ENCODE results near the gene CLCNKB. TPM values are rescaled to one million over a fixed set of nuclear protein-coding genes. Genes with fewer than 3 reads are reported as not detected.

The CLCNKB gene
- total and polyA plus RNA-seq, 2 of the 13 experiments (the other 11 are each of a cell fraction or from before 2014, with no cell fraction given), result 0.04 TPM; not detected in 1

DNA sequence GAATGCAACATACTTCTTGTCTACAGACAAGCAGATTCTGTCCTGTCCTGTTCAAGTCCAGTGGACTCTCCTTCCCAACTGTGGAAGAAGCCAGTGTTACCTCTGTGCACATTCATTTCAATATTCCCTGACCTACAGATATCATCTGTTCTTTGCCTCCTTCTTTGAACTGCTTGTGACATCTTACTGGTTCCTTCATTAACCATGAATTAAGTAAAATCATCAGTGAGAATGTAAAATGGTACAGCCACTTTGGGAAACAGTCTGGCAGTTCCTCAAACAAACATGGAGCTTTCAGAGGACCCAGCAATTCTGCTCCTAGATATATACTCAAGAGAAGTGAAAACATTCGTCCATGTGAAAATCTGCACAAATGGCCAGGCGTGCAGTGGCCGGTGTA, 32.7 kb upstream of the CLCNKB start (continued):
- TF ChIP-seq, protein P1, sequence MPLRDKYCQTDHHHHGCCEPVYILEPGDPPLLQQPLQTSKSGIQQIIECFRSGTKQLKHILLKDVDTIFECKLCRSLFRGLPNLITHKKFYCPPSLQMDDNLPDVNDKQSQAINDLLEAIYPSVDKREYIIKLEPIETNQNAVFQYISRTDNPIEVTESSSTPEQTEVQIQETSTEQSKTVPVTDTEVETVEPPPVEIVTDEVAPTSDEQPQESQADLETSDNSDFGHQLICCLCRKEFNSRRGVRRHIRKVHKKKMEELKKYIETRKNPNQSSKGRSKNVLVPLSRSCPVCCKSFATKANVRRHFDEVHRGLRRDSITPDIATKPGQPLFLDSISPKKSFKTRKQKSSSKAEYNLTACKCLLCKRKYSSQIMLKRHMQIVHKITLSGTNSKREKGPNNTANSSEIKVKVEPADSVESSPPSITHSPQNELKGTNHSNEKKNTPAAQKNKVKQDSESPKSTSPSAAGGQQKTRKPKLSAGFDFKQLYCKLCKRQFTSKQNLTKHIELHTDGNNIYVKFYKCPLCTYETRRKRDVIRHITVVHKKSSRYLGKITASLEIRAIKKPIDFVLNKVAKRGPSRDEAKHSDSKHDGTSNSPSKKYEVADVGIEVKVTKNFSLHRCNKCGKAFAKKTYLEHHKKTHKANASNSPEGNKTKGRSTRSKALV (CRISPR knock-in tag; IDR thresholded peaks at IDR 0.05), result no peak
- TF ChIP-seq ZNF891 (CRISPR knock-in tag; IDR thresholded peaks at IDR 0.05), result no peak

DNA sequence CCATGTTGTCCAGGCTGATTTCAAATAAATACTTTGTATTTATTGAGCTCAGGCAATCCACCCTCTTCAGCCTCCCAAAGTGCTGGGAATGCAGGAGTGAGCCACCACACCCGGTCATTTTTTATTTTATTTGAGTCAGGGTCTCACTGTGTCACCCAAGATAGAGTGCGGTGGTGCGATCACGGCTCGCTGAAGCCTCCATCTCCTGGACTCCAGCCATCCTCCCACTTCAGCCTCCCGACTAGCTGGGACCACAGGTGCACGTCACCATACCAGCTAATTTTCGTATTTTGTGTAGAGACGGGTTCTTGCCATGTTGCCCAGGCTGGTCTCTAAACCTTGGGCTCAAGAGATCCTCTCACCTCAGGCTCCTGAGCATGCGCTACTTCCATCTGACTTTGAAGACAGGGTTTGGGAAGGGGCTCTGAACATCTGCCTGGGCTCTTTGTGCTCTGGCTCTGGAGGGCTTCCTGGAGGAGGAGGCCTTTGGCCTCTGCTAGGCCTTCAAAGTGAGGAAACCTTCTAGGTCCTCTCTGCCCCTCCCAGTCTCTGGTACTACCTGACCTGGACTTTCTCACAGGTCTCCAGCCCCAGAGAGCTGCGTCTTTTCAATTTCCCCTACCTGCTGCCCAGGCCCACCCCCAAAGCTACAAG, 31.5 kb upstream of the CLCNKB start:
- Histone ChIP-seq H3K27me3 (ENCODE audit: control insufficient read depth in 1 of 2, insufficient read depth in 2 of 2, low read length in 2 of 2) (peaks cover 2 to 37% of the 10 kb centered on the region in 2 experiments; a peak in 3 of 5 replicates), H3K9ac (ENCODE audit: insufficient read depth, low read depth, low read length) (peak overlapping the region; percentile 34; the same call in 1 of the 2 replicates), H3K4me2 (ENCODE audit: low read depth, low read length) (peak overlapping the region; percentile 71), H3K27ac (ENCODE audit: extremely low read length, insufficient read depth, low read length) (no peak overlapping the region), H3K36me3 (replicated peaks in 1 of 2; ENCODE audit: control insufficient read depth in 1 of 2, insufficient read depth in 2 of 2, low read length in 2 of 2) (no peaks in the 10 kb centered on the region), H3K79me2 (ENCODE audit: insufficient read depth, low read length) (no peaks in the 10 kb centered on the region), H3K4me3 (replicated peaks in 1 of 3; ENCODE audit: insufficient read depth in 1 of 3, low read depth in 2 of 3, low read length in 3 of 3) (peak overlapping the region; percentile 56 to 63 (median 60)), H2AFZ (ENCODE audit: low read length) (no peak overlapping the region), H3K9me3 (ENCODE audit: low read length) (no peaks in the 10 kb centered on the region), H4K20me1 (ENCODE audit: insufficient read depth, low read length) (peaks cover 20% of the 10 kb centered on the region; the same call in 1 of the 2 replicates), H3K4me1 (ENCODE audit: insufficient read depth, low read length) (peaks cover 67% of the 10 kb centered on the region)
- peak; percentile 85 for TF ChIP-seq ZFP36 (IDR thresholded peaks at IDR 0.05; ENCODE audit: borderline replicate concordance, low read depth, low read length, partially characterized antibody)
- TF ChIP-seq ZNF746 (CRISPR knock-in tag; IDR thresholded peaks at IDR 0.05), result no peak
- intact Hi-C loops (cut with micrococcal nuclease; ENCODE audit: unreplicated experiment), result no loop called here
- 97% methylated on average over 11 of the region's 11 CpGs for WGBS (ENCODE audit: low lambda C conversion rate)
- DNase-seq (ENCODE audit: low spot score), result no peak
- in situ Hi-C loops (cut with HindIII; ENCODE audit: extremely low pct_ligation_motif_present, low pct_unique_long_range_greater_than_20kb), result loop anchor here (5.0 kb wide), 1 partner anchor 35 kb away; no protein-coding TSS in a partner anchor
- CTCF ChIA-PET (ENCODE audit: low intra/inter-chr PET ratio, low total read pairs), result no interaction called here
- no peak for ATAC-seq
- POLR2A ChIA-PET, result no interaction called here
- no TSS peak for BruUV-seq (replicated peaks)
- no peak for FAIRE-seq

Data from HepG2 (cell line).